Body of pancreas (tissue), 4 donors: ENCODE measurements around the gene WIPF3. TPM values are rescaled to one million over a fixed set of nuclear protein-coding genes. Genes with fewer than 3 reads are reported as not detected.

ENCODE experiments used
- ATAC-seq: fragments of 150-250 bp; one replicate; pipeline ENCODE4 v1.9.1; 2016
- DNase-seq, 4 donors: peaks; one replicate each; pipeline ENCODE4 v3.0.0-alpha.2; 2019
- H3K27ac ChIP-seq, 4 donors: fragments of 200-600 bp; sonication (generic); 1 replicate in 3 of 4; 2 replicates in 1 of 4; pipeline versions ENCODE4 v1.5.1 to v1.6.1; 2016 to 2019; ENCODE audit warnings: mild to moderate bottlenecking in 1 of 4, mixed read lengths in 1 of 4, moderate library complexity in 1 of 4
- H3K27me3 ChIP-seq, 2 donors: fragments of 200-600 bp; sonication (generic); one replicate each; pipeline ENCODE4 v1.6.0; 2016; ENCODE audit warnings: mild to moderate bottlenecking in 1 of 2
- H3K36me3 ChIP-seq, 2 donors: fragments of 200-600 bp; sonication (generic); replicated peaks in 1 of 2; 2 replicates each; pipeline ENCODE4 v1.5.1; 2016; ENCODE audit warnings: low read depth in 2 of 2; ENCODE audit not compliant: insufficient read depth in 1 of 2
- H3K4me1 ChIP-seq: fragments of 200-600 bp; sonication (generic); one replicate; pipeline ENCODE4 v1.6.0; 2016
- H3K4me3 ChIP-seq, 2 donors: fragments of 200-600 bp; sonication (generic); 1 replicate in 1 of 2; 2 replicates in 1 of 2; pipeline ENCODE4 v1.5.1; 2016 to 2019
- H3K9me3 ChIP-seq, 3 donors: fragments of 200-600 bp; sonication (generic); 1 replicate in 2 of 3; 2 replicates in 1 of 3; pipeline ENCODE4 v1.5.1; 2016
- POLR2A ChIP-seq, 3 donors: fragments of 450-650 bp; IDR thresholded peaks; one replicate each; pipeline ENCODE4 v1.6.1; 2016; ENCODE audit warnings: antibody characterized with exemption in 3 of 3, mild to moderate bottlenecking in 2 of 3
- WGBS, 2 donors: methylation state at CpG; one replicate each; pipeline ENCODE4 v1.1.5; 2017; 5-methylcytosine and 5-hydroxymethylcytosine counted together
- intact Hi-C: fragments of 100-400 bp; cut with DNase I; formaldehyde crosslinking; loops from one replicate; pipeline ENCODE4 v1.15.1; 2023
- total RNA-seq, 2 donors: library from RNA; depleted of rRNA; stranded (reverse); fragments of >200 nt; gene quantifications; one replicate each; pipeline ENCODE4 v1.1.0, GENCODE V29; 2016
- TF ChIP-seq, protein P1 (sequence below), 7 experiments: fragments of 450-650 bp in 4 of 7; fragments of 200-600 bp in 3 of 7; sonication (generic) in 3 of 7; IDR thresholded peaks; one replicate each; pipeline ENCODE4 v1.5.1; 2016 to 2019; ENCODE audit warnings: antibody characterized with exemption in 7 of 7

WIPF3 gene
- total RNA-seq, 2 donors from 2014 or later = 0.33 to 1.0 TPM

DNA sequence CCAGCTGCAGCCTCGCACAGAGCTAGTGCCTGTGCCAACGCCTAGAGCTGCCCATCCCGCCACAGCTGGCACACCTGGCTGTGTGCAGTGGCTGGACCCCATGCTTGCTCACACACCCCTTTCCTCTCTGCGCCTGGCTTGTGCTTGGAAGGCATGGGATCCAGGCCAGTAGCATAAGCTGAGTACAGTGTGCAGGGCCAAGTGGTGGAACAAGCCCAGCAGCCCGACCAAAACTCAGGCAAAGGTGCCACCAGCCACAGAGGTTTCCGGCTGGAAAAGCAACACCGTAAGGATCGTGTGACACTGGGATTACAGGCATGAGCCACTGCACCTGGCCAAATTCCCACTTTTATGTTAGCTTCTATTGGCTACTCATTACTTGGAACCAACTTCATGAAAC, 144.9 kb downstream of the WIPF3 start:
- H3K9me3 ChIP-seq = no peaks in the 10 kb centered on the region
- intact Hi-C loops = no loop called here
- no peak for ATAC-seq

DNA sequence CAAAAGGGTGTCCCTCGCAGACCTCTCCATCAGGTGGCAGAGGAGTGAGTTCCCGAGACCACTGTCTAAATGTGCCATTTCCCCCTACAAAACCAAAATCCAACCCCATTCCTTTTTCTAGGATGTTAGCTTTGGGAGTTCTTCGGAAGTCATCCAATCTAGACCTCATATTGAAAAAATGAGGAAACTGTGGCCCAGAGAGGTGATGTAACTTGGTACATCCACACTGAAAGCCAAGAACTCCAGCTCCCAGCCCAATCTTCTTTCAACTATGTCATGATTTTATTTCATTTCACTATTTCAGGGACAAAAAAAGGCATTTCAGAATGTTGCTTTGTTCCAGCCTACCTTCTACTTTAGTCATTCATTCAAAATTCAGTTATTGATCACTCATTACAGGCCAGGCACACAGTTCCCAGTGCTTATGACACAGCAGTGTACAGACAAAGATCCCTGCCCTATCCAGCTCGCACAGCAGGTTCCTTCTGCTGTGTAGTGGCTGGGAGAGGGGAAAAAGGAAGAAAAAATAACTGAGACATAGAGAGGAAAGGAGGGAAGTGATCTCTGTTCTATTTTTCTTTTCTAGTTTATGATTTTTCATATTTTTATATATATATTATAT, 147.5 kb downstream of the WIPF3 start:
- intact Hi-C loops = no loop called here

More for the DNA sequence above, 144.9 kb downstream of the WIPF3 start:
- Histone ChIP-seq H3K4me1 (no peaks in the 10 kb centered on the region), H3K27me3 (no peaks in the 10 kb centered on the region), H3K4me3 (no peak overlapping the region), H3K27ac (no peak overlapping the region), H3K36me3 (peaks cover 0 to 10% of the 10 kb centered on the region in 2 donors)
- TF ChIP-seq POLR2A (IDR thresholded peaks at IDR 0.05) = no peak
- DNase-seq = no peak
- WGBS, 2 donors = 86 to 93% methylated on average over 3 to 8 of the region's 8 CpGs

DNA sequence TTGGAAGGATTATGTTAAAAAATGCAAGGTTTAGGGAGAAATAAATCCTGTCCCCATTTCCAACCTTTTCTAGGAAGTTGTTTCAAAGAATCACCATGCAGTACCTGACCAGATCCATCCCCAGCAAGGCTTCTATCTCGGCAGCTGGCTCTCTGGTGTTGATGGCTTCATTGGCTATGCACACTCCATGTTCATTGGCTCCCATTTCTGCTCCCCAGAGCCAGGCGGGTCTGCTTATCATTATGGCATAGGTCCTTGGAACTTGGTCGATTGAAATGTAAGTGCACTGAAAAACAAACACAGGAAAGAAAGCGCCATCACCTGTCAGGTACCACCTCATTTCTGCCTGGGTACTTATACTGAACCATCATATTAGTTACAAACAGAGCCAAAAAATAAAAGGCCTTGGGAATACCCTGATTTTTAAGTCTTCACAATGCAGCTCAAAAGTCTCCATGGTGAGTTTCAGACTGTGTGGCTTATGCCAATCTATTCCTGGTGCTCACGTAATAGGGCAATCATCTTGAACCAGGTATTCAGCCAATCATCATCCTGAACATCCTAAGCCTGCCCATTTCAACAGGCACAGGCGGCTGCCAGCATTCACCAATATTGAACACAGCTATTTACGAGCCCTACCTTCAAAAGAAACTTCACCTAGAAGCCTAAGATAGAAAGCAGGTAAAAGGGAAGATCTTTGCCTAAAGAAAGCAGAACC, 148.9 kb downstream of the WIPF3 start:
- Histone ChIP-seq H3K36me3 (peaks cover 0 to 10% of the 10 kb centered on the region in 2 donors), H3K27me3 (no peaks in the 10 kb centered on the region), H3K4me3 (no peak overlapping the region), H3K9me3 (no peaks in the 10 kb centered on the region), H3K4me1 (no peaks in the 10 kb centered on the region), H3K27ac (no peak overlapping the region)
- ATAC-seq (no peak), DNase-seq (no peak)
- TF ChIP-seq, protein P1, sequence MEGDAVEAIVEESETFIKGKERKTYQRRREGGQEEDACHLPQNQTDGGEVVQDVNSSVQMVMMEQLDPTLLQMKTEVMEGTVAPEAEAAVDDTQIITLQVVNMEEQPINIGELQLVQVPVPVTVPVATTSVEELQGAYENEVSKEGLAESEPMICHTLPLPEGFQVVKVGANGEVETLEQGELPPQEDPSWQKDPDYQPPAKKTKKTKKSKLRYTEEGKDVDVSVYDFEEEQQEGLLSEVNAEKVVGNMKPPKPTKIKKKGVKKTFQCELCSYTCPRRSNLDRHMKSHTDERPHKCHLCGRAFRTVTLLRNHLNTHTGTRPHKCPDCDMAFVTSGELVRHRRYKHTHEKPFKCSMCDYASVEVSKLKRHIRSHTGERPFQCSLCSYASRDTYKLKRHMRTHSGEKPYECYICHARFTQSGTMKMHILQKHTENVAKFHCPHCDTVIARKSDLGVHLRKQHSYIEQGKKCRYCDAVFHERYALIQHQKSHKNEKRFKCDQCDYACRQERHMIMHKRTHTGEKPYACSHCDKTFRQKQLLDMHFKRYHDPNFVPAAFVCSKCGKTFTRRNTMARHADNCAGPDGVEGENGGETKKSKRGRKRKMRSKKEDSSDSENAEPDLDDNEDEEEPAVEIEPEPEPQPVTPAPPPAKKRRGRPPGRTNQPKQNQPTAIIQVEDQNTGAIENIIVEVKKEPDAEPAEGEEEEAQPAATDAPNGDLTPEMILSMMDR (IDR thresholded peaks at IDR 0.05) = no peak
- no peak for TF ChIP-seq POLR2A (IDR thresholded peaks at IDR 0.05)
- WGBS, 2 donors = 60 to 68% methylated on average over 7 of the region's 7 CpGs
- intact Hi-C loops = no loop called here

More for the DNA sequence above, 147.5 kb downstream of the WIPF3 start:
- Histone ChIP-seq H3K9me3 (no peaks in the 10 kb centered on the region), H3K36me3 (peaks cover 0 to 10% of the 10 kb centered on the region in 2 donors), H3K4me1 (no peaks in the 10 kb centered on the region), H3K4me3 (no peak overlapping the region), H3K27ac (peak overlapping the region in 1 of 4 donors; percentile 43), H3K27me3 (no peaks in the 10 kb centered on the region)
- DNase-seq (no peak), ATAC-seq (peak; percentile 50)
- WGBS, 2 donors = 73 to 78% methylated on average over 4 of the region's 4 CpGs
- TF ChIP-seq, protein P1 (IDR thresholded peaks at IDR 0.05) = no peak
- no peak for TF ChIP-seq POLR2A (IDR thresholded peaks at IDR 0.05)

DNA sequence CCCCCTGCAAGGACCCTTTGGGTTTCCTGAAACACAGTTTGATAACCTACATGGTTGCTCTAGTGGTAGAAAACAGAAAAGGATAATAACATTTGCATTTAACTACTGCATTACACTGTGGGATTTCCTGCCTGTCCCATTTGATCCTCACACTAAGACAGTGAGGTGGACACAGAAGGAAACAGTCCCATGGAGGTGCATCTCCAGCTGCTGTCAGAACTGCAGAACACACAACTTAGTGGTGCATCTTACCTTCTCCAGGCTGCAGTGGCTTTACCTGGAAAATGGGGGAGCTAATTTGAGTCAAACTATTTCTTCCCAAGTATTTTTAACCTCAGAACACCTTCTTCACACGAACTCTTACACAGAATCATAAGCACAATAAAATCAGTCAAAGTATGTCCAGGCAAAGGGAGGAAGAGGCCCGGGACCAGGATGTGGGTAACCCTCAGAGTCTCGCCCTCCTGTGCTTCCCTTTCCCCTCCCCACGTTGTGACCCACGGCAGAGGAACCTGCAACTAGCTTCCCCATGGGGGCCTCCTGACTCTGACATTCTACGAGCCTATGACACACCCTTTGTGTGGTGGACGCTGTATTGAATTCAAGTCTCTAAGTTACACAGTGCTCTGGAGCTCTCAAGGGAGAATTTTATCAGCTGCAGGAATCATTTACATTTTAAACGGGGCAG, 149.6 kb downstream of the WIPF3 start:
- DNase-seq (peak in 1 of 4 donors; percentile 13), ATAC-seq (no peak)
- 55 to 87% methylated on average over 8 of the region's 8 CpGs for WGBS, 2 donors

GRCh38 chr7:29956487-29956836, 150.2 kb downstream of the WIPF3 start:
- H3K27me3 ChIP-seq = no peaks in the 10 kb centered on the region
- no peak overlapping the region for H3K4me3 ChIP-seq
- WGBS, 2 donors = 63 to 64% methylated on average over 3 of the region's 3 CpGs
- no peak overlapping the region for H3K27ac ChIP-seq
- TF ChIP-seq POLR2A (IDR thresholded peaks at IDR 0.05) = no peak
- TF ChIP-seq, protein P1 (IDR thresholded peaks at IDR 0.05) = no peak
- intact Hi-C loops = no loop called here
- ATAC-seq (no peak), DNase-seq (no peak)
- H3K4me1 ChIP-seq = no peaks in the 10 kb centered on the region
- H3K36me3 ChIP-seq = peaks cover 0 to 8% of the 10 kb centered on the region in 2 donors
- H3K9me3 ChIP-seq = no peaks in the 10 kb centered on the region

More for the DNA sequence above, 149.6 kb downstream of the WIPF3 start:
- H3K36me3 ChIP-seq = peaks cover 0 to 10% of the 10 kb centered on the region in 2 donors
- no peak overlapping the region for H3K27ac ChIP-seq
- intact Hi-C loops = no loop called here
- H3K4me3 ChIP-seq = no peak overlapping the region
- TF ChIP-seq POLR2A (IDR thresholded peaks at IDR 0.05) = no peak
- TF ChIP-seq, protein P1 (IDR thresholded peaks at IDR 0.05) = no peak
- H3K9me3 ChIP-seq = no peaks in the 10 kb centered on the region
- H3K27me3 ChIP-seq = no peaks in the 10 kb centered on the region
- H3K4me1 ChIP-seq = no peaks in the 10 kb centered on the region
